HG02943 (cell line): ENCODE data around the gene TMEM247.
"Not testable (repeated sequence)": the region's sequence is repeated elsewhere in the genome, so short reads cannot be mapped to it uniquely, and the experiment has no call there.

ENCODE experiments used
- ATAC-seq: cut with Tn5 transposase; IDR thresholded peaks from one replicate; pipeline ENCODE4 v1.9.1; 2021; ENCODE audit warnings: mild to moderate bottlenecking, low read depth, moderate library complexity; ENCODE audit not compliant: unreplicated experiment

Gene TMEM247

GRCh38 chr2:46458763-46459500, 20.4 kb upstream of the TMEM247 start:
- ATAC-seq: no peak

- no peak for ATAC-seq
Observed at GRCh38 chr2:46459694-46460093, 19.7 kb upstream of the TMEM247 start.

GRCh38 chr2:46460241-46460921, 19.0 kb upstream of the TMEM247 start:
- no peak for ATAC-seq

- peak; percentile 64 for ATAC-seq
Observed at GRCh38 chr2:46461011-46461674, 18.2 kb upstream of the TMEM247 start.

- peak; percentile 35 for ATAC-seq
Observed at GRCh38 chr2:46461709-46462171, 17.6 kb upstream of the TMEM247 start.

GRCh38 chr2:46462936-46463335, 16.4 kb upstream of the TMEM247 start:
- no peak for ATAC-seq

- no peak for ATAC-seq
Observed at GRCh38 chr2:46469116-46469515, 10.2 kb upstream of the TMEM247 start.

GRCh38 chr2:46469700-46470099, 9.7 kb upstream of the TMEM247 start:
- no peak for ATAC-seq

GRCh38 chr2:46470114-46470628, 9.2 kb upstream of the TMEM247 start:
- ATAC-seq: no peak

GRCh38 chr2:46471019-46471583, 8.3 kb upstream of the TMEM247 start:
- ATAC-seq: no peak

GRCh38 chr2:46471697-46472096, 7.7 kb upstream of the TMEM247 start:
- ATAC-seq: no peak

- ATAC-seq: not testable (repeated sequence)
Observed at GRCh38 chr2:46472165-46472564, 7.2 kb upstream of the TMEM247 start.

- ATAC-seq: not testable (repeated sequence)
Observed at GRCh38 chr2:46477462-46477861, 1.9 kb upstream of the TMEM247 start.

- no peak for ATAC-seq
Observed at GRCh38 chr2:46477925-46478324, 1.4 kb upstream of the TMEM247 start.

- no peak for ATAC-seq
Observed at GRCh38 chr2:46480562-46480961, 1.2 kb downstream of the TMEM247 start.

- no peak for ATAC-seq
Observed at GRCh38 chr2:46481198-46482193, 2.1 kb downstream of the TMEM247 start.

GRCh38 chr2:46482490-46482889, 3.1 kb downstream of the TMEM247 start:
- no peak for ATAC-seq

GRCh38 chr2:46485002-46485401, 5.6 kb downstream of the TMEM247 start:
- no peak for ATAC-seq

- ATAC-seq: no peak
Observed at GRCh38 chr2:46486436-46486835, 7.1 kb downstream of the TMEM247 start.
